ENCODE results near the gene DECR2.

Gene DECR2

DNA sequence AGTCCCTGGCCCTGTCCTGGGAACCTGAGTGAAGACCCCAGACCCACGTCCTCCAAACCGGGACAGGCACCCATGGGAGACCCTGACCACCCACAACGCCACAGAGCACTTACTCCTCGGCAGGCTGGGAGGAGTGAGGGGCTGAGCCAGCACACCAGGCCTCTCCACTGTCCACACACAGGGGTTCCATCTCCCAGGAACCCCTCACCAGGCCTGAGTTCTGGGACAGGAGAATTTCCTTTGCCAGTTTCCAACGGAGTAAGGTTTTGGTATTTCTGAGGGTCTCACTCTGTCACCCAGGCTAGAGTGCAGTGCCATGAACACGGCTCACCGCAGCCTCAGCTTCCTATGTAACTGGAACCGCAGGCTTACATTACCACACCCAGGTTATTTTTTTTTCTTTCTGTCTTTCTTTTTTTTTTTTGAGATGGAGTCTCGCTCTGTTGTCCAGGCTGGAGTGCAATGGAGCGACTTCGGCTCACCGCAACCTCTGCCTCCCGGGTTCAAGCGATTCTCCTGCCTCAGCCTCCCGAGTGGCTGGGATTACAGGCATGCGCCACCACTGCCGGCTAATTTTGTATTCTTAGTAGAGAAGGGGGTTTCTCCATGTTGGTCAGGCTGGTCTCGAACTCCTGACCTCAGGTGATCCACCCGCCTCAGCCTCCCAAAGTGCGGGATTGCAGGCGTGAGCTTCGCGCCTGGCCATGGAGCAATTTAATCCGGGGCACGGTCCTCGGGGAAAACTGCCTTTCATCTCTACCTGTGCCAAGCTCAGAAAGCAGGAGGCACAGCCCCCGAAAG lies 21.5 kb upstream of the DECR2 start:
- Histone ChIP-seq H3K27me3 (replicated peaks) (no peaks in the 10 kb centered on the region), H3K27ac (no peak overlapping the region), H3K36me3 (replicated peaks) (peaks cover 12% of the 10 kb centered on the region), H3K4me3 (ENCODE audit: low read depth, low read length) (peak overlapping the region; percentile 73)
- DNase-seq, result no peak
- in situ Hi-C loops (cut with HindIII; ENCODE audit: low pct_ligation_motif_present, low sequenced_read_pairs), result no loop called here
- TF ChIP-seq, protein P1, sequence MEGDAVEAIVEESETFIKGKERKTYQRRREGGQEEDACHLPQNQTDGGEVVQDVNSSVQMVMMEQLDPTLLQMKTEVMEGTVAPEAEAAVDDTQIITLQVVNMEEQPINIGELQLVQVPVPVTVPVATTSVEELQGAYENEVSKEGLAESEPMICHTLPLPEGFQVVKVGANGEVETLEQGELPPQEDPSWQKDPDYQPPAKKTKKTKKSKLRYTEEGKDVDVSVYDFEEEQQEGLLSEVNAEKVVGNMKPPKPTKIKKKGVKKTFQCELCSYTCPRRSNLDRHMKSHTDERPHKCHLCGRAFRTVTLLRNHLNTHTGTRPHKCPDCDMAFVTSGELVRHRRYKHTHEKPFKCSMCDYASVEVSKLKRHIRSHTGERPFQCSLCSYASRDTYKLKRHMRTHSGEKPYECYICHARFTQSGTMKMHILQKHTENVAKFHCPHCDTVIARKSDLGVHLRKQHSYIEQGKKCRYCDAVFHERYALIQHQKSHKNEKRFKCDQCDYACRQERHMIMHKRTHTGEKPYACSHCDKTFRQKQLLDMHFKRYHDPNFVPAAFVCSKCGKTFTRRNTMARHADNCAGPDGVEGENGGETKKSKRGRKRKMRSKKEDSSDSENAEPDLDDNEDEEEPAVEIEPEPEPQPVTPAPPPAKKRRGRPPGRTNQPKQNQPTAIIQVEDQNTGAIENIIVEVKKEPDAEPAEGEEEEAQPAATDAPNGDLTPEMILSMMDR (IDR thresholded peaks at IDR 0.05; ENCODE audit: low read depth, low read length, missing control alignments), result no peak

DNA sequence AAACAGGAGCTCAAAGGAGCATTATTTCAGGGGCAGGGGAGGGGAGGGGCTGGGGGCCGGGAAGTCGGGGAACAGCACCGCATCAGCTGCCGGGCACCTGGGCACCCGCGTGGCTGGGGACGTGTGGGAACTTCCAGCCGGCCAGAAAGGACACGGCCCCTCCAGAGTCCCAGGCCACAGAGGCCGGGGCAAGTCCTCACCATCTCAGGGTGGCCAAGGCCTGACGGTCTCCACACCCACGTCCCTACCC lies 21.0 kb upstream of the DECR2 start:
- TF ChIP-seq, protein P1 (IDR thresholded peaks at IDR 0.05; ENCODE audit: low read depth, low read length, missing control alignments), result no peak
- no peak overlapping the region for H3K27ac ChIP-seq
- H3K27me3 ChIP-seq (replicated peaks), result no peaks in the 10 kb centered on the region
- peaks cover 12% of the 10 kb centered on the region for H3K36me3 ChIP-seq (replicated peaks)
- H3K4me3 ChIP-seq (ENCODE audit: low read depth, low read length), result peak overlapping the region; percentile 73
- in situ Hi-C loops (cut with HindIII; ENCODE audit: low pct_ligation_motif_present, low sequenced_read_pairs), result no loop called here
- DNase-seq, result no peak

DNA sequence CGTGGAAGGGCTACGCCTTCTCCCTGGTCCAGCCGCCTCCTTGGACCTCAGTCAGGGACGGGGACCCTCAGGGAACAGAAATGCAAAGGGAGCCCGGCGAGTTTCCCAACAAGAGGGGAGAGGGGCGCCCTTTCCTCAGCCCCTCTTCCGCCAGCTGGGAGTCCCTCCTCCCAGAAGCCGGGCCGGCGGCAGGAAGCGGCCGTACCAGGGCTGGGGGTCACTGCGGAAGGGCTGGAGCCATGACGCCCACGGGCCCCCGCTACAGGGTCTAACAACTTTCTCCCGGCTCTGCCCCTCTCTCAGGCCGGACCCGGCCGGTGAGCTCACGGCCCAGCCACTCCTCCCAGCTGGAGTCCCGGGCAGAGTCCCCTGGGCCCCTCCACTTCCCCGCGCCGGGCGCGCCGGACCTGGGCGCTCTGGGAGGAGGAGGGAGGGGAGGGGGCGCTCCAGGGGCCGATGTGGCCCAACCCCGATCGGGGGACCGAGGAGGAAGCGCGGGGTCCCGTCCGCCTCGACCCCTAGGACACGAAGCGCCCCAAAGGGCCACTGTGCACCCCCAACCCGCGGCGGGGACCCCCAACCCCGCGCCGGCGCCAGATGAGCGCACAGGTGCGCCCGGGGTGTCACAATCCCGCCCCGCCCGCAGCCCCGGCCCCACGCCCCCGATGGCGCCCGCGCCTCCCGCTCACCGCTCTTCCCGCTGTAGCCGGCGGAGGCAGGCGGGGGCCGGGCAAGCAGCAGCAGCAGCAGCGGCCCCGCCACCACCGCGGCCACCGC lies 20.5 kb upstream of the DECR2 start:
- Histone ChIP-seq H3K27ac (no peak overlapping the region), H3K4me3 (ENCODE audit: low read depth, low read length) (peak overlapping the region; percentile 73), H3K27me3 (replicated peaks) (no peaks in the 10 kb centered on the region), H3K36me3 (replicated peaks) (peaks cover 8% of the 10 kb centered on the region)
- no peak for DNase-seq
- TF ChIP-seq, protein P1 (IDR thresholded peaks at IDR 0.05; ENCODE audit: low read depth, low read length, missing control alignments), result no peak
- in situ Hi-C loops (cut with HindIII; ENCODE audit: low pct_ligation_motif_present, low sequenced_read_pairs), result no loop called here

DNA sequence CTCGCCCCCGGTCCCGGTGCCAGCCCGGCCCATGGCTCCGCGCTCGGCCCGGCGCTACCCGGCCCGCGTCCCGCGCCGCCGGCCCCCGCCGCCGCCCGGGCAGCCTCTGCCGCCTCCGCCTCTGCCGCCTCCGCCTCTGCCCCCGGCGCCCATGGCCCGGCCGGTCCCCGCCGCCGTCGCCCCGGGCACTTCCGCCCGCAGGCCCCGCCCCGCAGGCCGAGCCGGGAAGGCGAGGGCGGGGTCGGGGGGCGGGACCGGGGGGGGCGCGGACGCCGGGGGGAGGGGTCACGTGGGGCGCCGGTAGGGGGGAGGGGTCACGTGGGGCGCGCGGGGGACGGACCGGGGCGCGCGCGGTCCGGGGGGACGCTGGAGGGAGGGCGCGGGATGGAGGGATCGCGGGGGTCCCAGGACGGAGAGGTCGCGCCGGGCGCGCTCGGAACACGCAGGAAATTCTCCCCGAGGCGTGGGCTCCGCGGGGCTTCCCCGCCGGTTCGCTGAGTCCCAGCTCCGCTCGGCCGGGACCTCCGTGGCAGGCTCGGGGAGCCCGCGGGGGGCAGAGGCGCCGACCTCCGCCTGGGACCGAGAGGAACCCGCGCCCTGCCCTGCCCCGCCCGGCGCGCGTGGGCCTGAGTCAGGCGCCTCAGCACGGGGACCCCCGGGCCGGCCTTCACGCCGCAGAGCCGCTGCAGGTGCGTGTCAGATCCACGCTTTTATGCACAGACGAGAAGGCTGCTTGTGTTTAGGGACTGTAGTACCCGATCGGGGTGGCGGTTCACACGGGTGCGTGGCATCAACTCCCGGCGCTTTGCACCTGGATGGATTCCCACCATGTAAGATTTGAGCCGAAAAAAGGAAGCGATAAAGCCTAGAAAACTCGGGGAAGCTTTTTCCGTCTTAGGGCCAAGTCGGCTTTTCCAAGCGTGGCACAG lies 19.6 kb upstream of the DECR2 start, which contains the start of gene PGAP6:
TSS of gene PGAP6 (minus strand) at position 190 of the 929 bp plus-strand sequence. CDS start at position 33, 157 bp downstream.
- no peak for DNase-seq
- TF ChIP-seq, protein P1 (IDR thresholded peaks at IDR 0.05; ENCODE audit: low read depth, low read length, missing control alignments), result no peak
- no peak within 1 kb of the TSS for H3K27ac ChIP-seq
- no peaks in the 10 kb centered on the region for H3K27me3 ChIP-seq (replicated peaks)
- H3K4me3 ChIP-seq (ENCODE audit: low read depth, low read length), result peak within 1 kb of the TSS; percentile 73
- H3K36me3 ChIP-seq (replicated peaks), result no peaks in the 10 kb centered on the region
- in situ Hi-C loops (cut with HindIII; ENCODE audit: low pct_ligation_motif_present, low sequenced_read_pairs), result no loop called here

DNA sequence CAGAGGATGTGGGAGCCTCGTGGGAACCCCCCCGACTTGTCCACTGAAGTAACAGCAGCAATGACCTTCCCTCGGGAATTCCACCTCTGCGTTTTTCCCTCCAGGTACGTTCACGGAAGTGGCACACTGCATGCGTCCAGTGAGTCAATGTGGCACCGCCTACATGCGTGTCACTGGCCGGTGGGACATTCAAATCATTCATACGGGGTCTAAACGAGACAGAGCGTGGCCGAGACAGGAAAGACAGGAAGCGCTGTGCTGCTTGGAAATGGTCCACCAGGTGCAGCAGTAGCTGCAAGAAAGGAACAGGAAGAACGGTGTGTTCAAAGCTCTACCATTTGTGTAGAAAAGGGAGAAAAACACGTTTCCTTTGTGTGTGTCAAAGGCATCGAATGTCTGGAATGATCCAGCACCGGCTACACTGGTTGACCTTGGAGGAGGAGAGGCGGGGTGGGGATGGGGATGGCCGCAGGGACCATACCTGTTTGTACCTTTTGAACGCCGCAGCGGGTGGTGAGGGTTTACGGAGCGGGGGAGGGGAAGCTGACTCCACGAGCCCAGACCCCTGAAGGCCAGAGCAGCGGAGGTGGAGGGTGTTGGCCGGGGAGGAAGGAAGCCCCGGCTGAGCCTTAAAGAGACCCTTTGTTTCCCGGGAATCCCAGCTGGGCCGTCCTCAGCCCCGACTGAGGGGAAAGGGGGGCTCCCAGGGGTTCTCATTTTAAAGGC lies 18.2 kb upstream of the DECR2 start:
- no peak overlapping the region for H3K27ac ChIP-seq
- H3K4me3 ChIP-seq (ENCODE audit: low read depth, low read length), result no peak overlapping the region

More for the DNA sequence above, 18.2 kb upstream of the DECR2 start:
- in situ Hi-C loops (cut with HindIII; ENCODE audit: low pct_ligation_motif_present, low sequenced_read_pairs), result no loop called here
- no peak for DNase-seq
- TF ChIP-seq, protein P1 (IDR thresholded peaks at IDR 0.05; ENCODE audit: low read depth, low read length, missing control alignments), result no peak
- H3K27me3 ChIP-seq (replicated peaks), result no peaks in the 10 kb centered on the region
- H3K36me3 ChIP-seq (replicated peaks), result no peaks in the 10 kb centered on the region

Measured in brain microvascular endothelial cell (primary cell).